Transverse colon (tissue), 3 donors: ENCODE measurements around the gene PACS1.

Experiments
- CTCF ChIP-seq, 5 experiments: fragments of 200-600 bp in 3 of 5; fragments of 450-650 bp in 2 of 5; sonication (generic) in 3 of 5; IDR thresholded peaks; 1 replicate in 2 of 5; 2 replicates in 3 of 5; pipeline ENCODE4 v1.5.1; 2016 to 2017; ENCODE audit warnings: antibody characterized with exemption in 5 of 5, inconsistent platforms in 3 of 5, mild to moderate bottlenecking in 2 of 5, moderate library complexity in 1 of 5
- EP300 ChIP-seq: sonication (generic); formaldehyde crosslinking; IDR thresholded peaks from one replicate; pipeline ENCODE4 v1.6.1; 2017; ENCODE audit warnings: antibody characterized with exemption, low read depth
- POLR2A ChIP-seq: fragments of 450-650 bp; IDR thresholded peaks from one replicate; pipeline ENCODE4 v1.6.1; 2016; ENCODE audit warnings: antibody characterized with exemption, mild to moderate bottlenecking, moderate library complexity

- no peak for TF ChIP-seq EP300
- no peak for TF ChIP-seq CTCF (IDR thresholded peaks at IDR 0.05)
- TF ChIP-seq POLR2A, result no peak
Measured at GRCh38 chr11:66220566-66220935, 150.5 kb downstream of the PACS1 start.
